Measurements from ENCODE around the gene GOSR2. TPM values are rescaled to one million over a fixed set of nuclear protein-coding genes. Genes with fewer than 3 reads are reported as not detected.

GOSR2 gene
- total and polyA plus RNA-seq, 2 of the 4 experiments (the other 2 are of a cell fraction), result 63.4 to 75.6 TPM

DNA sequence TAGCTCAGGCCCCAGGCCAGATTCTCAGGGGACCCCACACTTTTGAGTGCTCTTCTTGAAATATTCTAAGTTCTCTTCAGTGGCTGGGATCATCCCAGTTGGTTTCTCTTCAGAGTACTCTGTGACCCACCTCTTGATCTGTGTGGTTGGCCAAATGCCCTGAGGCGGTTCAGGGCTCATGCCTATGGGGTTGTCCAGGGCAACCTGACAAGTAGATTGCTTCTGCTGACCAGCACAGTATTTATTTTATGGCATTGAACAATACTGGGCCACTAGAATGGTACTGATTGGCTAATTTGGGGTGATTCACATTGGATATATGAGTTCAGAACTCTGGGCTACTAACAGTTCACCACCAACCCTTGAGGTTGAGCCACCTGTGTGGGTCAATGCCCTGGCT lies 7.4 kb upstream of the GOSR2 start:
- Histone ChIP-seq H4K8ac (ENCODE audit: low read depth in 2 of 2, low read length in 2 of 2) (no peak overlapping the region), H3K27ac (ENCODE audit: insufficient read depth, low read length) (no peak overlapping the region), H3K9me1 (ENCODE audit: insufficient read depth, low read length) (no peaks in the 10 kb centered on the region), H3K9me3 (ENCODE audit: control insufficient read depth, insufficient read depth, low read length) (no peaks in the 10 kb centered on the region), H3K18ac (ENCODE audit: low read depth, low read length) (no peak overlapping the region), H3K14ac (replicated peaks; ENCODE audit: low read depth, low read length) (no peak overlapping the region), H3K4me1 (ENCODE audit: control insufficient read depth, insufficient read depth, low read length) (no peaks in the 10 kb centered on the region), H4K91ac (ENCODE audit: insufficient read depth, low read depth, low read length) (no peak overlapping the region), H2AFZ (replicated peaks; ENCODE audit: low read length, poor library complexity) (no peak overlapping the region), H2AK9ac (replicated peaks; ENCODE audit: low read depth, low read length, poor library complexity) (no peak overlapping the region), H3K9ac (ENCODE audit: low read depth, low read length) (no peak overlapping the region), H3K56ac (ENCODE audit: extremely low read depth, insufficient read depth, low read length) (no peak overlapping the region), H2BK5ac (ENCODE audit: low read depth, low read length, poor library complexity, severe bottlenecking) (no peak overlapping the region), H3K4ac (ENCODE audit: low read depth, low read length) (no peak overlapping the region), H3K4me2 (ENCODE audit: low read depth, low read length) (no peak overlapping the region), H3K4me3 (ENCODE audit: insufficient read depth, low read depth, low read length) (no peak overlapping the region), H2BK20ac (ENCODE audit: low read depth, low read length) (no peak overlapping the region), H2AK5ac (ENCODE audit: low read depth, low read length) (no peak overlapping the region), H3K36me3 (ENCODE audit: control insufficient read depth, insufficient read depth, low read length) (no peaks in the 10 kb centered on the region), H3K23ac (ENCODE audit: low read depth, low read length) (no peak overlapping the region), H3K79me1 (ENCODE audit: low read depth in 1 of 2, low read length in 2 of 2) (no peaks in the 10 kb centered on the region), H4K20me1 (ENCODE audit: insufficient read depth, low read length) (no peaks in the 10 kb centered on the region), H4K5ac (ENCODE audit: low read depth, low read length) (no peak overlapping the region), H2BK120ac (ENCODE audit: low read depth, low read length) (no peak overlapping the region), H3K27me3 (ENCODE audit: control insufficient read depth, insufficient read depth, low read length) (peaks cover 19% of the 10 kb centered on the region), H2BK15ac (ENCODE audit: low read depth, low read length) (no peak overlapping the region)
- intact Hi-C loops (cut with micrococcal nuclease), result no loop called here
- WGBS, 2 experiments (ENCODE audit: extremely low coverage in 2 of 2, insufficient read length in 1 of 2), result no CpG with 5 or more reads among the region's 1 CpG
- POLR2A ChIA-PET (ENCODE audit: unreplicated experiment), result no interaction called here
- in situ Hi-C loops (cut with MboI; ENCODE audit: low sequenced_read_pairs), result no loop called here
- DNase-seq (no peak), ATAC-seq (ENCODE audit: low read depth) (no peak)
- dilution Hi-C loops (cut with HindIII; ENCODE audit: low sequenced_read_pairs, unreplicated experiment), result no loop called here
- no peak for TF ChIP-seq CEBPB (IDR thresholded peaks at IDR 0.05; ENCODE audit: low read depth, low read length)
- CTCF ChIA-PET, result interaction anchor here (0.6 to 0.7 kb wide), 2 partner anchors 19 to 79 kb away, joined by 3 read pairs; no protein-coding TSS in a partner anchor
- BruUV-seq (replicated peaks), result no TSS peak
